ENCODE measurements around the gene RHPN2.
"Not testable (repeated sequence)": the region's sequence is repeated elsewhere in the genome, so short reads cannot be mapped to it uniquely, and the experiment has no call there.

Gene RHPN2

DNA sequence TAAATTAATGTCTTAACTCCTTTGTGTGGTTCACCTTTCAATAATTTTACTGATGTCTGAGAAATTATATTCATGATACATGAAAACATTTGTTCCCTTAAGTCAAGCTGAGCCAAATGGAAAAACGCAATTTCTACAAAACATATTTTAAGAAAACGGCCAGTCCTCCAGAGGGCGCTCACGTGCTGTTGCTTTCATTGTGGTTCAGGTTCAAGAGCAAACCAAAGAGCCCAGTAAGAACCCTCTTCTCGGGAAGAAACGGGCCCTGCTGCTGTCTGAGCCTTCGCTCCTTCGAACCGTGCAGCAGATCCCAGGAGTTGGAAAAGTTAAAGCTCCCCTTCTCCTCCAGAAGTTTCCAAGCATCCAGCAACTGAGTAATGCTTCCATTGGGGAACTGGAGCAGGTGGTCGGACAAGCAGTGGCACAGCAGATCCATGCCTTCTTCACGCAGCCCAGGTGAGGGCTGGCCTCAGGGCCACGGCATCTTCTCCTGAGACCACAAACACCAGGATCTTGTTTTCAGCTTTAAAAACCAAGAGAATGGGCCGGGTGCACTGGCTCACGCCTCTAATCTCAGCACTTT, 88.4 kb downstream of the RHPN2 start:
- DNase-seq (ENCODE audit: low read depth in 2 of 2): peak; percentile 41 to 61

GRCh38 chr19:32971715-32972540, 92.8 kb downstream of the RHPN2 start, which contains the start of the genes CEP89 and FAAP24:
Gene CEP89, minus strand, starts transcription at chr19:32971958. Its CDS starts 84 bp downstream, at chr19:32971874.
Gene FAAP24, plus strand, starts transcription at chr19:32972242. Its CDS starts 955 bp downstream, at chr19:32973197.
- peak; percentile 90 to 96 for DNase-seq (ENCODE audit: low read depth in 2 of 2)

DNA sequence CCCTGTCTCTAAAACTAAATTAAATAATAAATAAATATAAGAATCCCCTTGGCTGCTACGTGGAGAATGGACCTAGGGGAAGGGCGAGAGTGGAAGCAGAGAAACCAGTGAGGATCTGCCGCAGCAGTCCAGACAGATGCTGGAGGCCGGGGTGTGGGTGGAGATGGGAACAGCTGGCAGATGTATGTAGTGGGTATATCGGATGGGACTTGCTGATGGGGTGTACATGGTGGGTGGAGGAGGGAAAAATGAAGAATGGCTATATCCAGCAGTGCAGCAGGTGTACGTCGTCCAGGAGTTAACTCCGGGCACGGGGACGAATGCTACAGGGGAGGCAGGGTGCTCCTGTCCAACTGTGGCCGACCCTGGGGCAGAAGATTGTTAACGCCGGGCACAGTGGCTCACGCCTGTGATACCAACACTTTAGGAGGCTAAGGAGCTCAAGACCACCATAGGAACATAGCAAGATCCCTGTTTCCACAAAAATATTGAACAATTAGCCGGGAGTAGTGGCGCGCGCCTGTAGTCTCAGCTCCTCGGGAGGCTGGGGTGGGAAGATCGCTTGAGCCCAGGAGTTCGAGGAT, 93.6 kb downstream of the RHPN2 start:
- no peak for DNase-seq (ENCODE audit: low read depth in 2 of 2)

DNA sequence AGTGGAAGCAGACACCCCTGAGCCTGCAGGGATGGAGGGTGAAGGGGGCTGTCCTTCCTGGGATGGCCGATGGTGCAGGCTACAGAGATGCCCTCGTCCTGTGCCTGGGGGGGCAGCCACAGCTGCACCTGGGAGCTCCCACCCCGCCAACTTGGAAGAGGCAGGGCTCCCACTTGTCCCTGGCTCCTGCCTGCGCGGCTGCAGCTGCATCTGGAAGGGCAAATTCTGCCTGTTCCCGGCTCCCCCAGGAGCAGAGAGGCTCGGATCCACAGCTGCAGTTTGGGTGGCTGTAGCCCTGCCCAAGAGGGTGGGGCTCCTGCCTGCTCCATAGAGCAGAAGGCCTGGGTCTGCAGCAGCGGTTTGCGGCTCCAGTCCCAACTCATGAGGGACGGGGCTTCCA, 95.1 kb downstream of the RHPN2 start:
- no peak for DNase-seq (ENCODE audit: low read depth in 2 of 2)

GRCh38 chr19:32966750-32967149, 97.9 kb downstream of the RHPN2 start:
- no peak for DNase-seq (ENCODE audit: low read depth in 2 of 2)

GRCh38 chr19:32945260-32945659, 119.4 kb downstream of the RHPN2 start:
- no peak for DNase-seq (ENCODE audit: low read depth in 2 of 2)

- not testable (repeated sequence) for DNase-seq (ENCODE audit: low read depth in 2 of 2)
Observed at GRCh38 chr19:32941273-32941672, 123.4 kb downstream of the RHPN2 start.

- DNase-seq (ENCODE audit: low read depth in 2 of 2): no peak
Observed at GRCh38 chr19:32936065-32936464, 128.6 kb downstream of the RHPN2 start.

DNA sequence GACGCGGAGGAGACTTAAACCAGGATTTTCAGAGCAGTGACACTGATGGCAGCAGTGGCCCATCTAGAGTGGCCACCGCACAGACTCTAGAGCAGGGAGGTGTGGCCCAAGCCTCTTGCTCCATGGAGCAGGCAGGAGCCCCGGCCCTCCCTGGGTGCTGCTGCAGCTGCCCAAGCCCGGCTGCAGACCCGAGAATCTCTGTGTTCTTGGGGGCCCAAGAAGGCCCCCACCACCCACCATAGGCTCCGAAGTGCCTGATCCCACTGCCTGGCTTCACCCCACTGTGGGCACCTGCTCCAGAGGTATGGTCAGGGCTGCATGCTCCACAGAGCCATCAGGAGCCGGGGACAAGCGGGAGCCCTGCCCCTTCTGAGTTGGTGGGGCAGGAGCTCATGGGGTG, 129.1 kb downstream of the RHPN2 start:
- DNase-seq (ENCODE audit: low read depth in 2 of 2): no peak

DNA sequence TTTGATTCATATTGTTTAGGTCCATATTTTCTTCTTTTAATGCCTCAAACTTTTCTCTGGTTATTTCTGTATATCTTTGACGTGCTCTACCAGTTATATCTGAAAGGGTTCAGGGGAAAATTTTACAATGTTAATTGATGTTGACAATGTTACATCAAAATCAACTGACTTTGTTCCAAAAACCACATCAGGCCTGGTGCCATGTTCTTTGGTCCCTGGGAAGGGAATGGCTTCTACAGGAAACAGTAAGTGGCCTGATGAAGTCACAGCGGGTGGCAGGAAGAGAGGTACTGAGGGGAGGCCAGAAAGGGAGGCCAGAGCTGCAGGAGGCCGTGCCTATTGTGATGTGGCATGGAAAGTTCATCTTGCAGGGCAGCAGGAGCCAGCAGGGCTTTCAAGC, 131.1 kb downstream of the RHPN2 start:
- no peak for DNase-seq (ENCODE audit: low read depth in 2 of 2)

- no peak for DNase-seq (ENCODE audit: low read depth in 2 of 2)
Observed at GRCh38 chr19:32930567-32930966, 134.1 kb downstream of the RHPN2 start.

DNA sequence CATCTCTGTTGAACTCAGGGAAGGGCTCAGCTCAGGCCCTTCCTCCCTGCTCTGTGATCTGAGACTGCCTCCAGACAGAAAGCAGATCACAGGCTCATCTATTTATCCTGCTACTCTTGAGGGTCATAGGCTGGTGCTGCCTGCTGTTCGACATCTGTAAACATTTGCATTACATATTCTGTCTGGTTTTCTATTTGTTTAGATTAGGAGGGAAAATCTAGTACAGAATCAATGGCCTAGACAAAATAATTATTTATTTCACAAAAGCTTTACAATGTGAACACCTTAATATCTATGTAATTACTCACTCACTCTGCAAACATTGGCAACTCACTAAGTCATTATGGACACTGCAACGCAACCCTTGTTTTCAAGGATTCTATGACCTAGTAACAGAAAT, 135.9 kb downstream of the RHPN2 start:
- no peak for DNase-seq (ENCODE audit: low read depth in 2 of 2)
